K562 (cell line): Measurements from ENCODE around the gene RCHY1. TPM values are rescaled to one million over a fixed set of nuclear protein-coding genes. Genes with fewer than 3 reads are reported as not detected.
A peak's percentile ranks its signal among the peaks of the same experiment; 100 is the strongest.

Source experiments
- C11orf30 ChIP-seq: fragments of 450-650 bp; IDR thresholded peaks from 2 replicates; pipeline ENCODE4 v1.6.1; 2016; ENCODE audit warnings: low read depth, mild to moderate bottlenecking
- CBFA2T2 ChIP-seq: fragments of 450-650 bp; conservative IDR thresholded peaks from 2 replicates; pipeline ENCODE4 v1.6.1; 2017; ENCODE audit warnings: mild to moderate bottlenecking
- CBX5 ChIP-seq: IDR thresholded peaks from 2 replicates; pipeline ENCODE4 v1.6.1; 2014; ENCODE audit warnings: low read depth, borderline replicate concordance
- GATA2 ChIP-seq: sonication (generic); formaldehyde crosslinking; IDR thresholded peaks from 2 replicates; pipeline ENCODE4 v1.4.0; 2020; ENCODE audit warnings: mild to moderate bottlenecking, missing genetic modification reagents
- HDGF ChIP-seq: fragments of 450-650 bp; IDR thresholded peaks from 2 replicates; pipeline ENCODE4 v1.6.1; 2016
- HMG20B ChIP-seq: fragments of 250-450 bp; sonication (Bioruptor Pico); IDR thresholded peaks from 2 replicates; pipeline ENCODE4 v1.5.0; 2021; ENCODE audit warnings: mild to moderate bottlenecking
- HSF4 ChIP-seq: fragments of 250-450 bp; sonication (Bioruptor Pico); IDR thresholded peaks from 2 replicates; pipeline ENCODE4 v2.1.2; 2022; ENCODE audit warnings: mild to moderate bottlenecking, moderate library complexity, borderline replicate concordance
- KLF6 ChIP-seq: fragments of 250-450 bp; sonication (Bioruptor Pico); IDR thresholded peaks from 2 replicates; pipeline ENCODE4 v1.4.0; 2020; ENCODE audit warnings: mild to moderate bottlenecking, moderate library complexity, borderline replicate concordance
- MEF2D ChIP-seq: conservative IDR thresholded peaks from 2 replicates; pipeline ENCODE4 v1.6.1; 2016; ENCODE audit warnings: low read depth, missing genetic modification characterization, missing compliant biosample characterization
- MTA3 ChIP-seq: fragments of 450-650 bp; formaldehyde crosslinking; IDR thresholded peaks from 2 replicates; pipeline ENCODE4 v1.6.1; 2017; ENCODE audit warnings: mild to moderate bottlenecking, borderline replicate concordance
- NBN ChIP-seq: fragments of 450-650 bp; IDR thresholded peaks from 2 replicates; pipeline ENCODE4 v1.6.1; 2016; ENCODE audit warnings: low read depth, mild to moderate bottlenecking
- NR3C1 ChIP-seq: sonication (generic); formaldehyde crosslinking; IDR thresholded peaks from 2 replicates; pipeline ENCODE4 v1.8.1; 2022; ENCODE audit warnings: missing genetic modification reagents
- POU5F1 ChIP-seq: fragments of 150-350 bp; IDR thresholded peaks from 2 replicates; pipeline ENCODE4 v1.6.1; 2014; ENCODE audit warnings: borderline replicate concordance, low read length, low read depth, mild to moderate bottlenecking; ENCODE audit not compliant: partially characterized antibody
- SMARCC2 ChIP-seq: fragments of 450-650 bp; IDR thresholded peaks from 2 replicates; pipeline ENCODE4 v1.6.1; 2017; ENCODE audit warnings: antibody characterized with exemption, moderate library complexity, mild to moderate bottlenecking, low read depth
- TEAD4 ChIP-seq, 2 experiments: sonication (generic) in 1 of 2; formaldehyde crosslinking in 1 of 2; IDR thresholded peaks; 2 replicates each; pipeline versions ENCODE4 v1.6.1 to v1.8.0; 2012 to 2022; ENCODE audit warnings: borderline replicate concordance in 1 of 2, inconsistent platforms in 1 of 2, low read length in 1 of 2, mild to moderate bottlenecking in 1 of 2, missing genetic modification reagents in 1 of 2
- XRCC4 ChIP-seq: IDR thresholded peaks from one replicate; pipeline ENCODE4 v1.6.1; 2011; ENCODE audit not compliant: insufficient read depth, insufficient read length; ENCODE audit errors: extremely low read depth
- ZNF589 ChIP-seq: fragments of 200-800 bp; sonication (Bioruptor generic); IDR thresholded peaks from 2 replicates; pipeline ENCODE4 v1.6.1; 2016; ENCODE audit warnings: low read depth, missing genetic modification characterization, missing compliant biosample characterization
- ZSCAN32 ChIP-seq: fragments of 450-650 bp; formaldehyde crosslinking; IDR thresholded peaks from 2 replicates; pipeline ENCODE4 v1.4.0; 2020; ENCODE audit warnings: mild to moderate bottlenecking, moderate library complexity
- polyA plus RNA-seq, 8 experiments: library from polyadenylated mRNA; depleted of rRNA in 4 of 8; stranded (reverse) in 5 of 8; unstranded in 3 of 8; fragments of >200 nt; fragmentation: Nextera tagmentation in 2 of 8; fragmentation: Illumina TruSeq in 1 of 8; extraction: Ambion mirVana in 2 of 8; extraction: Trizol in 1 of 8; gene quantifications; 2 replicates each; pipeline versions ENCODE4 v1.2.1 to v1.2.3, GENCODE V29; 2011 to 2014; ENCODE audit warnings: inconsistent platforms in 1 of 8, missing spikeins in 1 of 8
- total RNA-seq, 7 experiments: library from RNA; depleted of rRNA in 6 of 7; stranded (reverse); fragments of >200 nt in 6 of 7; fragmentation: Illumina TruSeq in 2 of 7; extraction: Trizol in 2 of 7; gene quantifications; 2 replicates each; pipeline versions ENCODE4 v1.2.1 to v1.2.3, GENCODE V29; 2011 to 2021; ENCODE audit warnings: low replicate concordance in 1 of 7
- TF ChIP-seq, protein P1 (sequence below): fragments of 150-350 bp; IDR thresholded peaks from 2 replicates; pipeline ENCODE4 v1.6.1; 2014; ENCODE audit warnings: low read depth, mild to moderate bottlenecking, low read length, borderline replicate concordance
- TF ChIP-seq, protein P2 (sequence below): fragments of 450-650 bp; IDR thresholded peaks from 2 replicates; pipeline ENCODE4 v1.6.1; 2016; ENCODE audit warnings: low read depth, mild to moderate bottlenecking, moderate library complexity
- TF ChIP-seq, protein P3 (sequence below): sonication (generic); formaldehyde crosslinking; IDR thresholded peaks from 2 replicates; pipeline ENCODE4 v1.8.1; 2023; ENCODE audit warnings: mild to moderate bottlenecking, missing genetic modification reagents

The RCHY1 gene
- total and polyA plus RNA-seq, 9 of the 15 experiments (the other 6 are each of a cell fraction or from before 2014, with no cell fraction given): 27.3 to 85.1 (median 45.9) TPM

DNA sequence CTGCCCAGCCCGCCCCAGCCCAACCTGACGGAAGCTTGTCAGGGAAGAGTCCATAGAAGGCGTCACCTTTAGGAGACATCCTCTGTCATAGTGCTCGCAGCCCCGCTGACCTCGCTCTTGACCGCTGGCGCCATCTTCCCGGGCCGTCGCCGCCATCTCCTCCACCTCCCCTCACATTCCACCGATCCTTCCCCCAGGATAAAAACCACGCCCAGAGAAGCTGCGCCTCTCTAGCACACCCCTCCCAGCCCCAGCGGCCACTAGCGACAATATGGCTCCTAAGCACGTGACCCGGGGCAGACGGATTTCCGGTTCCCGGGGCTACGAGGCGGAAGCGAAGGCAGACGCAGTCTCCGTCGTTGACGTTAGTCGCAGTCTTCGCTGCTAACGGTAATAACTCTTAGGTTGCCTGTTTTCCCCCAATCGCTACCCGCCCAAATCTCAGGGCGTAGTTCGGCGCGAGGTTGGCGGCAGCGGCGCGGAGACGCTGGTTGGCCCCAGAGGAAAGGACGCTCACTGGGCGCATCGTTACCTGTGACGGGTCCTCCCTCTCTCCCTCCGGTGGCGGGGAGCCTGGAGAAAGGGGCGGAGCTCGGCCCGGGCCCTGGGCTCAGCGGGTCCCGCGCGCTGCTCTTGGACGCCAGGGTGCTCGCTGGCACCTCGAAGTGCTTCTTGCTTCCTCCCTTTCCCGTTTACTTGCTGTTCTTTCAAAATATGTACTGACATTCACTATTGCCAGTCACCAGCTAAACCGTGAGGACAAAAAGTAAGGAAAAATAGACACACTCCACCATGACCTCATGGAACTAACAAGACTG is at the start of gene RCHY1, which contains the start of gene THAP6 (continued):
- TF ChIP-seq ZSCAN32 (CRISPR knock-in tag) (no peak), XRCC4 (no peak), GATA2 (CRISPR knock-in tag) (no peak), CBFA2T2 (peak; percentile 83), TEAD4 (IDR thresholded peaks at IDR 0.05; ENCODE audit: low read length) (peak; percentile 88), TEAD4 (CRISPR knock-in tag; IDR thresholded peaks at IDR 0.05; ENCODE audit: borderline replicate concordance) (no peak), CBX5 (no peak), KLF6 (CRISPR knock-in tag) (no peak), HMG20B (no peak), SMARCC2 (no peak), HDGF (peak; percentile 62; the same call in 1 of the 2 replicates), MTA3 (no peak; the same call in 1 of the 2 replicates), MEF2D (tag) (no peak), NR3C1 (CRISPR knock-in tag) (no peak), HSF4 (CRISPR knock-in tag) (no peak), C11orf30 (peak; percentile 72), POU5F1 (no peak), NBN (peak; percentile 40; the same call in 1 of the 2 replicates), ZNF589 (CRISPR knock-in tag) (no peak)
- TF ChIP-seq, protein P1, sequence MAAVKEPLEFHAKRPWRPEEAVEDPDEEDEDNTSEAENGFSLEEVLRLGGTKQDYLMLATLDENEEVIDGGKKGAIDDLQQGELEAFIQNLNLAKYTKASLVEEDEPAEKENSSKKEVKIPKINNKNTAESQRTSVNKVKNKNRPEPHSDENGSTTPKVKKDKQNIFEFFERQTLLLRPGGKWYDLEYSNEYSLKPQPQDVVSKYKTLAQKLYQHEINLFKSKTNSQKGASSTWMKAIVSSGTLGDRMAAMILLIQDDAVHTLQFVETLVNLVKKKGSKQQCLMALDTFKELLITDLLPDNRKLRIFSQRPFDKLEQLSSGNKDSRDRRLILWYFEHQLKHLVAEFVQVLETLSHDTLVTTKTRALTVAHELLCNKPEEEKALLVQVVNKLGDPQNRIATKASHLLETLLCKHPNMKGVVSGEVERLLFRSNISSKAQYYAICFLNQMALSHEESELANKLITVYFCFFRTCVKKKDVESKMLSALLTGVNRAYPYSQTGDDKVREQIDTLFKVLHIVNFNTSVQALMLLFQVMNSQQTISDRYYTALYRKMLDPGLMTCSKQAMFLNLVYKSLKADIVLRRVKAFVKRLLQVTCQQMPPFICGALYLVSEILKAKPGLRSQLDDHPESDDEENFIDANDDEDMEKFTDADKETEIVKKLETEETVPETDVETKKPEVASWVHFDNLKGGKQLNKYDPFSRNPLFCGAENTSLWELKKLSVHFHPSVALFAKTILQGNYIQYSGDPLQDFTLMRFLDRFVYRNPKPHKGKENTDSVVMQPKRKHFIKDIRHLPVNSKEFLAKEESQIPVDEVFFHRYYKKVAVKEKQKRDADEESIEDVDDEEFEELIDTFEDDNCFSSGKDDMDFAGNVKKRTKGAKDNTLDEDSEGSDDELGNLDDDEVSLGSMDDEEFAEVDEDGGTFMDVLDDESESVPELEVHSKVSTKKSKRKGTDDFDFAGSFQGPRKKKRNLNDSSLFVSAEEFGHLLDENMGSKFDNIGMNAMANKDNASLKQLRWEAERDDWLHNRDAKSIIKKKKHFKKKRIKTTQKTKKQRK: no peak
- TF ChIP-seq, protein P2, sequence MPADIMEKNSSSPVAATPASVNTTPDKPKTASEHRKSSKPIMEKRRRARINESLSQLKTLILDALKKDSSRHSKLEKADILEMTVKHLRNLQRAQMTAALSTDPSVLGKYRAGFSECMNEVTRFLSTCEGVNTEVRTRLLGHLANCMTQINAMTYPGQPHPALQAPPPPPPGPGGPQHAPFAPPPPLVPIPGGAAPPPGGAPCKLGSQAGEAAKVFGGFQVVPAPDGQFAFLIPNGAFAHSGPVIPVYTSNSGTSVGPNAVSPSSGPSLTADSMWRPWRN: no peak
- TF ChIP-seq, protein P3, sequence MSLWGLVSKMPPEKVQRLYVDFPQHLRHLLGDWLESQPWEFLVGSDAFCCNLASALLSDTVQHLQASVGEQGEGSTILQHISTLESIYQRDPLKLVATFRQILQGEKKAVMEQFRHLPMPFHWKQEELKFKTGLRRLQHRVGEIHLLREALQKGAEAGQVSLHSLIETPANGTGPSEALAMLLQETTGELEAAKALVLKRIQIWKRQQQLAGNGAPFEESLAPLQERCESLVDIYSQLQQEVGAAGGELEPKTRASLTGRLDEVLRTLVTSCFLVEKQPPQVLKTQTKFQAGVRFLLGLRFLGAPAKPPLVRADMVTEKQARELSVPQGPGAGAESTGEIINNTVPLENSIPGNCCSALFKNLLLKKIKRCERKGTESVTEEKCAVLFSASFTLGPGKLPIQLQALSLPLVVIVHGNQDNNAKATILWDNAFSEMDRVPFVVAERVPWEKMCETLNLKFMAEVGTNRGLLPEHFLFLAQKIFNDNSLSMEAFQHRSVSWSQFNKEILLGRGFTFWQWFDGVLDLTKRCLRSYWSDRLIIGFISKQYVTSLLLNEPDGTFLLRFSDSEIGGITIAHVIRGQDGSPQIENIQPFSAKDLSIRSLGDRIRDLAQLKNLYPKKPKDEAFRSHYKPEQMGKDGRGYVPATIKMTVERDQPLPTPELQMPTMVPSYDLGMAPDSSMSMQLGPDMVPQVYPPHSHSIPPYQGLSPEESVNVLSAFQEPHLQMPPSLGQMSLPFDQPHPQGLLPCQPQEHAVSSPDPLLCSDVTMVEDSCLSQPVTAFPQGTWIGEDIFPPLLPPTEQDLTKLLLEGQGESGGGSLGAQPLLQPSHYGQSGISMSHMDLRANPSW (CRISPR knock-in tag): peak; percentile 25
